ENCODE results near the gene ELF3. TPM values are rescaled to one million over a fixed set of nuclear protein-coding genes. Genes with fewer than 3 reads are reported as not detected.

Gene ELF3
- total and polyA plus RNA-seq, 2 of the 8 experiments (the other 6 are each of a cell fraction or from before 2014, with no cell fraction given) = 17.3 to 25.0 TPM

- no peak for DNase-seq (ENCODE audit: low read depth in 1 of 2, low spot score in 2 of 2)
- WGBS, 2 experiments (ENCODE audit: extremely low coverage in 1 of 2, insufficient coverage in 1 of 2, insufficient read length in 1 of 2, insufficient replicate concordance in 2 of 2, low coverage in 1 of 2, low lambda C conversion rate in 2 of 2, missing lambda C conversion rate in 1 of 2) = 92% methylated on average over 34 of the region's 35 CpGs; no CpG with 5 or more reads in 1 of the 2 experiments
- Histone ChIP-seq H3K27ac (ENCODE audit: low read depth, low read length) (no peak overlapping the region), H3K36me3 (ENCODE audit: control insufficient read depth in 2 of 4, insufficient read depth in 4 of 4, low read length in 3 of 4) (peaks cover 8 to 39% (median 16%) of the 10 kb centered on the region in 4 experiments; a peak in 7 of 8 replicates), H3K4ac (replicated peaks; ENCODE audit: insufficient read length, low read depth, low read length) (no peak overlapping the region), H3K79me2 (ENCODE audit: control insufficient read depth in 1 of 2, insufficient read depth in 2 of 2, low read length in 2 of 2) (peaks cover 0 to 13% of the 10 kb centered on the region in 2 experiments; a peak in 1 of 4 replicates), H2AK5ac (ENCODE audit: low read depth, low read length) (no peak overlapping the region), H2AFZ (ENCODE audit: low read length) (no peak overlapping the region), H3K9ac (replicated peaks in 1 of 4; ENCODE audit: extremely low read depth in 1 of 4, low read depth in 3 of 4, low read length in 3 of 4) (no peak overlapping the region), H2BK12ac (ENCODE audit: low read depth, low read length) (no peak overlapping the region), H3K4me1 (replicated peaks in 1 of 4; ENCODE audit: control insufficient read depth in 3 of 4, insufficient read depth in 4 of 4, low read length in 3 of 4) (peaks cover 5 to 29% (median 23%) of the 10 kb centered on the region in 4 experiments), H2BK20ac (ENCODE audit: low read length) (no peak overlapping the region), H2BK5ac (ENCODE audit: low read depth, low read length) (no peak overlapping the region), H3K27me3 (replicated peaks in 1 of 4; ENCODE audit: control insufficient read depth in 3 of 4, extremely low read depth in 1 of 4, insufficient read depth in 3 of 4, low read length in 3 of 4) (no peaks in the 10 kb centered on the region), H4K5ac (ENCODE audit: insufficient read length, low read depth, low read length) (no peak overlapping the region), H3K4me3 (ENCODE audit: extremely low read depth in 1 of 4, insufficient read depth in 2 of 4, low read depth in 3 of 4, low read length in 4 of 4) (no peak overlapping the region), H4K91ac (replicated peaks; ENCODE audit: insufficient read length, low read length) (no peak overlapping the region), H3K79me1 (ENCODE audit: low read depth, low read length) (peaks cover 5% of the 10 kb centered on the region), H3K9me3 (ENCODE audit: insufficient read depth in 2 of 2, low read depth in 1 of 2, low read length in 1 of 2) (no peaks in the 10 kb centered on the region), H4K20me1 (replicated peaks in 1 of 2; ENCODE audit: control insufficient read depth in 1 of 2, insufficient read depth in 2 of 2, low read length in 2 of 2) (peaks cover 2 to 3% of the 10 kb centered on the region in 2 experiments), H3K23ac (ENCODE audit: insufficient read length) (no peak overlapping the region), H3K4me2 (ENCODE audit: insufficient read depth in 1 of 2, low read depth in 2 of 2, low read length in 2 of 2) (no peak overlapping the region), H2BK15ac (ENCODE audit: low read length) (no peak overlapping the region), H2BK120ac (replicated peaks; ENCODE audit: low read depth, low read length) (no peak overlapping the region), H3K18ac (ENCODE audit: extremely low read depth, low read length) (no peak overlapping the region), H4K8ac (ENCODE audit: extremely low read depth, insufficient read depth, low read length) (no peak overlapping the region; the same call in 1 of the 2 replicates), H3K14ac (ENCODE audit: insufficient read length) (no peak overlapping the region), H3K56ac (replicated peaks; ENCODE audit: insufficient read length, low read depth, low read length) (no peak overlapping the region), H3K23me2 (ENCODE audit: low read depth, low read length) (peaks cover 7% of the 10 kb centered on the region; the same call in 1 of the 2 replicates)
- ChIA-PET POLR2A (ENCODE audit: partially characterized antibody) (interaction anchor here (0.6 to 7.5 kb wide), 13 partner anchors 10 to 570 kb away, joined by 3 to 74 read pairs (median 4); partner anchors contain the start of gene GPR37L1), CTCF (ENCODE audit: partially characterized antibody) (interaction anchor here (0.8 to 27.9 kb wide), 13 partner anchors 9 to 118 kb away, joined by 3 to 1014 read pairs (median 3); partner anchors contain the start of gene GPR37L1)
- no peak for FAIRE-seq
- TF ChIP-seq POLR2AphosphoS5 (IDR thresholded peaks at IDR 0.05; ENCODE audit: low read depth, low read length) (no peak; the same call in 1 of the 2 replicates), TBP (IDR thresholded peaks at IDR 0.05; ENCODE audit: low read depth, low read length) (no peak), CTBP2 (IDR thresholded peaks at IDR 0.05; ENCODE audit: borderline replicate concordance, insufficient read depth, insufficient read length, low read length) (no peak), SUZ12 (IDR thresholded peaks at IDR 0.05; ENCODE audit: low read length) (no peak), BCL11A (IDR thresholded peaks at IDR 0.05; ENCODE audit: low read depth in 2 of 2, low read length in 2 of 2) (no peak), MAFK (IDR thresholded peaks at IDR 0.05; ENCODE audit: low read depth, low read length) (no peak), BACH1 (IDR thresholded peaks at IDR 0.05; ENCODE audit: low read length) (no peak), SRF (IDR thresholded peaks at IDR 0.05; ENCODE audit: low read depth, low read length) (no peak), KDM1A (IDR thresholded peaks at IDR 0.05; ENCODE audit: borderline replicate concordance, low read length) (no peak), EGR1 (IDR thresholded peaks at IDR 0.05; ENCODE audit: borderline replicate concordance, low read depth, low read length) (no peak), ATF3 (IDR thresholded peaks at IDR 0.05; ENCODE audit: insufficient read depth, low read depth, low read length) (no peak)
These were observed 2.4 kb downstream of the ELF3 start for GRCh38 chr1:202012544-202013478.
